DOHH2 (cell line): ENCODE results near the gene SAMD5.

ENCODE experiments used
- H3F3A ChIP-seq: fragments of 200-600 bp; sonication (generic), shearing (Covaris generic); 2 replicates; pipeline ENCODE4 v1.6.0; 2016; ENCODE audit warnings: antibody characterized with exemption, mild to moderate bottlenecking; ENCODE audit not compliant: control insufficient read depth, insufficient read depth
- H3K27ac ChIP-seq: fragments of 200-600 bp; sonication (generic); 2 replicates; pipeline ENCODE4 v1.5.1; 2014; ENCODE audit warnings: low read depth, mild to moderate bottlenecking, low read length, moderate library complexity
- H3K27me3 ChIP-seq: fragments of 200-600 bp; sonication (generic); 2 replicates; pipeline ENCODE4 v1.6.1; 2014; ENCODE audit warnings: mild to moderate bottlenecking, low read length, mixed read lengths; ENCODE audit not compliant: control insufficient read depth
- H3K36me3 ChIP-seq: fragments of 200-600 bp; sonication (generic); 2 replicates; pipeline ENCODE4 v1.6.1; 2014; ENCODE audit warnings: mild to moderate bottlenecking, low read length, moderate library complexity, mixed read lengths; ENCODE audit not compliant: control insufficient read depth
- H3K4me1 ChIP-seq: fragments of 200-600 bp; sonication (generic); 2 replicates; pipeline ENCODE4 v1.6.1; 2014; ENCODE audit warnings: mild to moderate bottlenecking, low read length, mixed read lengths; ENCODE audit not compliant: control insufficient read depth
- H3K4me2 ChIP-seq: fragments of 200-600 bp; sonication (generic); 2 replicates; pipeline ENCODE4 v1.6.0; 2014; ENCODE audit warnings: mild to moderate bottlenecking, low read length, moderate library complexity
- H3K4me3 ChIP-seq: fragments of 200-600 bp; sonication (generic); 2 replicates; pipeline ENCODE4 v1.5.1; 2014; ENCODE audit warnings: mild to moderate bottlenecking, low read length, mixed read lengths
- H3K79me2 ChIP-seq: fragments of 200-600 bp; sonication (generic); 2 replicates; pipeline ENCODE4 v1.6.1; 2014; ENCODE audit warnings: mild to moderate bottlenecking, low read length, mixed read lengths; ENCODE audit not compliant: control insufficient read depth
- H3K9me2 ChIP-seq: fragments of 200-600 bp; sonication (generic); replicated peaks from 2 replicates; pipeline ENCODE4 v1.6.1; 2014; ENCODE audit warnings: mild to moderate bottlenecking, low read length, mixed read lengths; ENCODE audit not compliant: control insufficient read depth
- H3K9me3 ChIP-seq: fragments of 200-600 bp; sonication (generic); 2 replicates; pipeline ENCODE4 v1.6.1; 2014; ENCODE audit warnings: antibody characterized with exemption, low read length, mixed read lengths; ENCODE audit not compliant: control insufficient read depth, insufficient read depth
- H4K20me1 ChIP-seq: fragments of 200-600 bp; sonication (generic); 2 replicates; pipeline ENCODE4 v1.6.0; 2014; ENCODE audit warnings: low read depth, mild to moderate bottlenecking, antibody characterized with exemption, low read length, moderate library complexity; ENCODE audit not compliant: control insufficient read depth, insufficient read depth
- CTCF ChIP-seq: fragments of 200-600 bp; sonication (generic); IDR thresholded peaks from one replicate; pipeline ENCODE4 v1.5.1; 2014; ENCODE audit warnings: antibody characterized with exemption, mild to moderate bottlenecking, low read depth, low read length; ENCODE audit not compliant: poor library complexity, severe bottlenecking
- EZH2phosphoT487 ChIP-seq: fragments of 200-600 bp; sonication (generic); IDR thresholded peaks from 2 replicates; pipeline ENCODE4 v1.6.1; 2017; ENCODE audit warnings: borderline replicate concordance, mild to moderate bottlenecking, antibody characterized with exemption, low read length, moderate library complexity, mixed read lengths

Gene SAMD5

GRCh38 chr6:147566244-147566898 is 57.9 kb downstream of the SAMD5 start:
- no peaks in the 10 kb centered on the region for H3F3A ChIP-seq
- TF ChIP-seq CTCF (no peak), EZH2phosphoT487 (no peak)
- no peaks in the 10 kb centered on the region for H3K9me3 ChIP-seq
- H3K36me3 ChIP-seq: no peaks in the 10 kb centered on the region
- H3K27me3 ChIP-seq: no peaks in the 10 kb centered on the region
- H3K27ac ChIP-seq: peak overlapping the region; percentile 37; the same call in 1 of the 2 replicates
- H3K9me2 ChIP-seq: no peaks in the 10 kb centered on the region
- no peaks in the 10 kb centered on the region for H4K20me1 ChIP-seq
- H3K4me2 ChIP-seq: peak overlapping the region; percentile 14; the same call in 1 of the 2 replicates
- no peaks in the 10 kb centered on the region for H3K79me2 ChIP-seq
- no peak overlapping the region for H3K4me3 ChIP-seq
- H3K4me1 ChIP-seq: peaks cover 5% of the 10 kb centered on the region

GRCh38 chr6:147567141-147567805 is 58.8 kb downstream of the SAMD5 start:
- no peaks in the 10 kb centered on the region for H3K27me3 ChIP-seq
- no peaks in the 10 kb centered on the region for H3K79me2 ChIP-seq
- H3F3A ChIP-seq: no peaks in the 10 kb centered on the region
- peaks cover 5% of the 10 kb centered on the region for H3K4me1 ChIP-seq
- H3K9me2 ChIP-seq: no peaks in the 10 kb centered on the region
- no peak overlapping the region for H3K4me2 ChIP-seq
- no peaks in the 10 kb centered on the region for H3K9me3 ChIP-seq
- no peaks in the 10 kb centered on the region for H4K20me1 ChIP-seq
- H3K4me3 ChIP-seq: no peak overlapping the region
- H3K36me3 ChIP-seq: no peaks in the 10 kb centered on the region
- no peak overlapping the region for H3K27ac ChIP-seq
- TF ChIP-seq EZH2phosphoT487: no peak
- no peak for TF ChIP-seq CTCF

- Histone ChIP-seq H3K4me2 (no peak overlapping the region), H3K27me3 (no peaks in the 10 kb centered on the region), H4K20me1 (no peaks in the 10 kb centered on the region), H3K4me3 (no peak overlapping the region), H3K9me3 (no peaks in the 10 kb centered on the region), H3K79me2 (no peaks in the 10 kb centered on the region), H3K36me3 (no peaks in the 10 kb centered on the region), H3K4me1 (peaks cover 5% of the 10 kb centered on the region), H3K27ac (no peak overlapping the region), H3F3A (no peaks in the 10 kb centered on the region), H3K9me2 (no peaks in the 10 kb centered on the region)
- TF ChIP-seq EZH2phosphoT487 (no peak), CTCF (no peak)
Observed at GRCh38 chr6:147569788-147570187, 61.3 kb downstream of the SAMD5 start.
